HG03159 (cell line): ENCODE measurements around the gene RBM23.
"Not testable (repeated sequence)": the region's sequence is repeated elsewhere in the genome, so short reads cannot be mapped to it uniquely, and the experiment has no call there.

Source experiments
- ATAC-seq: cut with Tn5 transposase; IDR thresholded peaks from one replicate; pipeline ENCODE4 v1.9.1; 2021; ENCODE audit warnings: mild to moderate bottlenecking, moderate library complexity; ENCODE audit not compliant: unreplicated experiment

The RBM23 gene

GRCh38 chr14:22919601-22919921 is 612 bp upstream of the RBM23 start:
- ATAC-seq, result no peak

DNA sequence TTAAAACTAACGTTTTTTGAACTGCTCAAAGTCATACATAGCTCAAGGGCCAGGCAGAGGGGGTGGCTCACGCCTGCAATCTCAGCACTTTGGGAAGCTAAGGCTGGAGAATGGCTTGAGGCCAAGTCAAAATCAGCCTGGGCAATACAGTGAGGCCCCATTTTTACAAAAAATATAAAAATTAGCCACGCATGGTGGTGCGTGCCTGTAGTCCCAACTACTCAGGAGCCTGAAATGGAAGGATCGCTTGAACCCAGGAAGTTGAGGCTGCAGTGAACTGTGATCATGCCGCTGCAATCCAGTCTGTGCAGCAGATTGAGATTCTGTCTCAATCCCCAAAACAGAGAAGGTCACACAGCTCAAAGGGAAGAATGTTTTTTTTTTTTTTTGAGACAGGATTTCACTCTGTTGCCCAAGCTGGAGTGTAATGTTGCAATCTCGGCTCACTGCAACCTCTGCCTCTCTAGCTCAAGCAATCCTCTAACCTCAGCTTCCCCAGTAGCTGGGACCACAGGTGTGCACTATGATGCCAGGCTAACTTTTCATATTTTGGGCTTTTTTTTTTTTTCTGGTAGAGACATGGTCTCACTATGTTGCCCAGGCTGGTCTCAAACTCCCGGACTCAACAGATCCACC is 2.9 kb downstream of the RBM23 start:
- no peak for ATAC-seq

DNA sequence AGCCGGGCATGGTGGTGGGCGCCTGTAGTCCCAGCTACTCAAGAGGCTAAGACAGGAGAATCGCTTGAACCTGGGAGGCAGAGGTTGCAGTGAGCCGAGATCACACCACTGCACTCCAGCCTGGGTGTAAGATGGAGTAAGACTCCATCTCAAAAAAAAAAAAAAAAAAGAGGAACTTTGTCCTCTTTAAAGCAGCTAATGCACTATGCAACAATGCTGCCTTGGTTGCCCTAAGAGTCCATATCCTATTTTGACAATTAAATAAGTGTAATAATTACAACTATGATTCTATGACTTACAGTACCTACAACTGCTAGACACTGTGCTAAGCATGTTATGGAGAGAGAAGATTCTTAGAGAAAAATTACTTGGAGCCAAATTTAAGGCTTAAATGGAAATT is 4.1 kb downstream of the RBM23 start:
- ATAC-seq, result not testable (repeated sequence)

DNA sequence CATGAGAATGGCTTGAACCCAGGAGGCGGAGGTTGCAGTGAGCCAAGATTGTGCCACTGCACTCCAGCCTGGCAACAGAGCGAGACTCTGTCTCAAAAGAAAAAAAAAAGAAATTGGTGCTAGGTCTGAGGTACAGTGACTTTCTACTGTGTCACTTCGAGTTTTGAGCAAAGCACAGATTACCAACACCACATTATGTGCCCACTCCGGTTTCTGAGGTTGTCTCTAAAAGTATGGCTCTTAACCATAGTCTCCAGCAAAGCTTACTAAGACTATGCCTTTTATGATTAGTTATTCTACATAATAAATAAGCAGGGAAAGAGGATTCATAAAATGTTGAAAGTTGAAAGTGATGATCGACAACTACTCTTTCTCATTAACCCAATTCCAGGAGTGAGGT is 8.0 kb downstream of the RBM23 start:
- ATAC-seq, result no peak

GRCh38 chr14:22908601-22909000 is 10.3 kb downstream of the RBM23 start:
- no peak for ATAC-seq

- no peak for ATAC-seq
Measured at GRCh38 chr14:22907429-22907828, 11.5 kb downstream of the RBM23 start.

DNA sequence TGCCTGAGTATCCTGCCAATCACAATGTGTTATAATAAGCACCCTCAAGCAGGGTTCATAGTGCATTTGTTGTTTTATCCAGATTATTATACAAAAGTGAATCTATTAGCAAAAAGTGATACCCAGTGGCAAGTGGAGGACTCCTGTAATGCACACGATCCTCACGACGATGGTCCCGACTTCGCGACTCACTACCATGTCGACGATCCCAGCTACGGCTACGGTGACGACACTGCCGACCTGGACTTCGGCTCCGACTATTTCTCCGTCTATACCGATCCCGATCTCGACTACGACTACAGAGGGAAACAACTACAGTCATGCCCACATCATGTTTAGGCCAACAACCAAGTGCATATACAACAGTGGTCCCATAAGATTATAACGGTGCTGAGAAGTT is 12.9 kb downstream of the RBM23 start:
- ATAC-seq, result no peak

GRCh38 chr14:22905627-22906026 is 13.3 kb downstream of the RBM23 start:
- no peak for ATAC-seq

GRCh38 chr14:22903742-22904087 is 15.2 kb downstream of the RBM23 start:
- no peak for ATAC-seq

DNA sequence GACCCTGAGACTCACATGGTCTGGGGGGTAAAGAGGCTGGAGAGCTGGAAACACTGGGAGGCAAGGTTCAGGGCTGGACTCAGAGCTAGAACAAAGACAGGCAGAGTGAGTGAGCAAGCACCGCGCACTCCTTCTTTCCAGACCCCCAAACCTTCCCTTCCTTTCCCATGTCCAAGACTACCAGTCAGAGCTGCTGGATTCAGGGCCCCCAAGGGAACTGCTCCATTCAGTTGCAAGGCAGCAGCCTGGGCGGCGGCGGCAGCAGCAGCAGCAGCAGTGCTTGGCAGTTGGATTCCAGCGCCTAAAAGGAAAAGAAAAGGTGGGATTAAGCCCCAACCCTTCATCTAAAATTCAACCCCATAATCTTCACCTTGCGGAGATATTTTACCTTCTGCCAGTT is 17.1 kb downstream of the RBM23 start:
- ATAC-seq, result no peak

- no peak for ATAC-seq
Measured at GRCh38 chr14:22900081-22900799, 18.7 kb downstream of the RBM23 start.

GRCh38 chr14:22898302-22899090 is 20.5 kb downstream of the RBM23 start:
- ATAC-seq, result no peak

GRCh38 chr14:22897357-22897756 is 21.6 kb downstream of the RBM23 start:
- ATAC-seq, result no peak

DNA sequence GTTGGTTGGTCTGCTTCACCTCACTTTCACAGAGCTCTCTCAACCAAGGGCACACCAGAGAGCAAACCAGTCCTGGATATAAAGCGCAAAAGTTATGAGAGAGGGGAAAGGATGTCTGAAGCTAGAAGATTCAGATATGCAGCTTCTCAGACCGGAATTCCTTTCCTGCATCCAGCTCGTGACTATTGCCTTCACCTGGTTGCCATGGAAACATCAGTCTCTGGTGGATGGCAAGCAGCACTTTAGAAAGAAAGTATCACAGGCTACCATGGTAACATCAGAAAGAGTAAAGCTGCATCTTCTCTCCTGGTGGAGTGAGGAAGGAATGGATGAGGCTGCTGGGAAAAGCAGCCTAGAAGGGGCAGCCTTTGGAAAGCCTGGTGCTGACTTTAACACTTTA is 22.2 kb downstream of the RBM23 start:
- no peak for ATAC-seq

DNA sequence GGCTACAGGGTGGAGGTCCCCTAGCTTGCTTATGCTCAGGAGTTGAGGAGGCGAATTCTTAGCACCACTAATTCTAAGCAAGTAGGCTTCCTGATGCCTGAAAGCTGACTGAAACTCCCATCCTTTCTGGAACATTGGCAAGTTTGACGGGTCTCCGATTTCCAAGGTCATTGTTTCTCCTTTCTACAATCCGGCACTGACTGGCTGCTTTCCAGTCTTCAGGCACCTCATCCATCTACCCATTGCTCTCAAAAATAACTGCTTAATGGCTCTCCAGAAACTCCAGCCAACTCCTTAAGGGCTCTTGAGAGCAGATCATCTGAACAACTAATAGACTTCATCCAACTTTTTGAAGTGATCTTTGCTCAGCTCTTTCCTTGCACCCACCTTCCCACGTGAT is 22.6 kb downstream of the RBM23 start:
- ATAC-seq, result no peak

DNA sequence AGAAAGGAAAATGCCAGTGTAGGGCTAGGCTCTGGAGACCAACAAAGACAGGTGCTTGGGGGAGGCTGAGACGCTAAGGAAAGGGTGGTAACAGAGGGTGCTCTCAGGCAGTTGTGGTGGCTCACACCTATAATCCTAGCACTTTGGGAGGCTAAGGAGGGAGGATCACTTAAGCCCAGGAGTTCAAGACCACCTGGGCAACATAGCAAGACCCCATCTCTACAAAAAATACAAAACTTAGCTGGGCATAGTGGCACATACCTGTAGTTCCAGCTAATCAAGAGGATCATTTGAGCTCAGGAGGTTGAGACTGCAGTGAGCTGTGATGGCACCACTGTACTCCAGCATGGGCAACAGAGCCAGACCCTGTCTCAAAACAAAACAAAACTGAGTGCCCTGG is 23.5 kb downstream of the RBM23 start:
- no peak for ATAC-seq

- no peak for ATAC-seq
Measured at GRCh38 chr14:22893706-22894105, 25.2 kb downstream of the RBM23 start.

DNA sequence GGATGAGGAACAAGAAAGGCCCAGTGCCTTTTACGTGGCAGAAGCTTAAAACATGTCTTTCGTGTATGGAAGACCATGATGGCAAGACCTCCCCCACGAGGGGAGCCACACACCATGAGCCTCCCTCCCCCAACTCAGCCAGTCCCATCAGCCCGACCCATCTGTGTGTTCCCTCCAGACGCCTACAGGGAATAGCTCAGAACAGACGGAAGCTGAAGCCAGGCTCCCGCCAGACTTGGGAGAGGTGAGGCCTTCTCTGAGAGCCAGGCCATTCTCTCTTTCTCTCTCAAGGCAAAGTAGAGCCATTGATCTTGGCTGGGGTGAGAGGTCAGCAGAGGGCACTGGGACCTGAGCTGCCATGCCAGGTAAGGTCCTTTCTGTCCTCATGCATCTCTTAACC is 26.5 kb downstream of the RBM23 start:
- no peak for ATAC-seq

GRCh38 chr14:22890416-22890815 is 28.5 kb downstream of the RBM23 start:
- no peak for ATAC-seq

DNA sequence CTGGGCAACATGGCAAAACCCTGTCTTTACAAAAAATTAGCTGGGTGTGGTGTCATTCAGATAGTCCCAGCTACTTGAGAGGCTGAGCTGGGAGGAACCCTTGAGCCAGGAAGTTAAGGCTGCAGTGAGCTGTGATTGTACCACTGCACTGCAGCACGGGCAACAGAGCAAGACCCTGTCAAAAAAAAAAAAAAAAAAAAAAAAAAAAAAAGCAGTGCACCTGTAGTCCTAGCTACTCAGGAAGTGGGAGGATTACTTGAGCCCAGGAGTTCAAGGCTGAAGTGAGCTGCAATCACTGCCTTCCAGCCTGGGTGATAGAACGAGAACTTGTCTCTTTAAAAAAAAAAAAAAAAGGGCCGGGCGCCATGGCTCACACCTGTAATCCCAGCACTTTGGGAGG is 30.3 kb downstream of the RBM23 start:
- no peak for ATAC-seq

DNA sequence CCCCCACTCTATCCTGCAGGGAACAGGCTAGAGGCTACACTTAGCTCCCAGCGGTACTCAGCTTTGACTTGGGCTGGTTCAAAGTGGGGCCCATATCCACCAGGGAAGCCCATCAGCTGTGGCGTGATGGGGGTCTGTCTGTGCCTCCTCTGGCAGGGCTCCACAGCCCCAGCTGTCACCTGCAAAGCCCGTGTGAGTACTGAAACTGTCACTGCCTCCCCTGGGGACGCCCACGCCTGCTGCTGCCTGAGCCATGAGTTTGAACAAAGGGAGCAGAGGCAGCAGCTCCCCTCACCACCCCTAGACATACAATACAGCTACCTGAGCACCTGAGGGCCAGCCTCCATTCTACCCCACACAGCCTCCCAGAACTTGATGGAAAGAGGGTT is 31.0 kb downstream of the RBM23 start:
- peak; percentile 40 for ATAC-seq

DNA sequence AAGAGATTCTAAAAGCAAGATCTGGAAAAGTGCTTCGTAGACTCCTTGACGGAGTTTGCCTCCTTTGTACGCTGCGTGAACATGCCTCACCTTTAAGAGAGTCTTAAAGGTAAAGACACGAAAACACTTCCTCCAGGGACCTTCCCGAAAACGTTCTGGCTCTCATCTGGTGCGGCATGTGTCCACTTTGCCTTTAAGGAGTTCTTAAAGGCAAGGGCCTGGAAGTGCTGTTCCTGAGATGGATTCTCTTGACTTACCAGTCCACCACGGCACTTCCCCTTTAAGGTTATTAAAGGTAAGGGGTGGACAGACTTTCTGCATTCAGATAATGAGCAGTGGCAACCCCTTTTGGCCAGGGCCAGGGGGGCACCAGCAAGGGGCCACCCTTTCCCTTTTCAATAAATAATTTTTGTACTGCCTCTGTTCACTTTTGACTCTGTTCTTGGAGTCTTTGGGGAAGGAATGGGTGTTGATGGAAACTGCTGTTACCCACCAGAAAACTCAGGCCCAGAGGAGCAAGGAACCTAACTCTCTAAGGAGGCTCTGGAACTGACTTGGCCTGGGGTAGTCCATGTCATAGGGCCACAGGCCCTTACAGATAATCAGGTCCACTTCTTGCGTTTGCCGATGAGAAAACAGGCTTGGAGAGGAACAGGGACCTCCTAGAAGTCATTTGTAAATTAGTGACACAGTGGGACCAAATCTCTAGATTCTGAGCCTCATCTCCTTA is 31.5 kb downstream of the RBM23 start:
- peak; percentile 28 for ATAC-seq
